Cardiac fibroblast (primary cell): ENCODE data around the gene MARCHF10.
A peak's percentile ranks its signal among the peaks of the same experiment; 100 is the strongest.

Experiments
- DNase-seq, 2 donors: peaks; one replicate each; pipeline versions ENCODE4 v3.0.0 to v3.0.0-alpha.2; 2010; ENCODE audit warnings: low read depth in 2 of 2
- H3K4me3 ChIP-seq, 2 donors: replicated peaks in 1 of 2; 1 replicate in 1 of 2; 2 replicates in 1 of 2; pipeline ENCODE4 v1.5.1; 2011; ENCODE audit warnings: low read depth in 2 of 2, low read length in 2 of 2, mild to moderate bottlenecking in 2 of 2, moderate library complexity in 1 of 2
- CTCF ChIP-seq: IDR thresholded peaks from one replicate; pipeline ENCODE4 v1.5.1; 2011; ENCODE audit warnings: low read depth, mild to moderate bottlenecking, low read length, inconsistent platforms

Gene MARCHF10

GRCh38 chr17:62735044-62735651 lies 73.0 kb downstream of the MARCHF10 start:
- no peak overlapping the region for H3K4me3 ChIP-seq
- no peak for DNase-seq
- TF ChIP-seq CTCF, result no peak

- no peak for DNase-seq
- no peak for TF ChIP-seq CTCF
Observed at GRCh38 chr17:62732125-62732524, 76.0 kb downstream of the MARCHF10 start.

GRCh38 chr17:62727916-62728672 lies 80.0 kb downstream of the MARCHF10 start:
- no peak overlapping the region for H3K4me3 ChIP-seq
- no peak for DNase-seq
- no peak for TF ChIP-seq CTCF

More at GRCh38 chr17:62732125-62732524, 76.0 kb downstream of the MARCHF10 start:
- H3K4me3 ChIP-seq, result no peak overlapping the region

GRCh38 chr17:62725791-62726249 lies 82.3 kb downstream of the MARCHF10 start:
- no peak overlapping the region for H3K4me3 ChIP-seq
- peak in 1 of 2 donors; percentile 42 for DNase-seq
- no peak for TF ChIP-seq CTCF

- DNase-seq, result no peak
- no peak for TF ChIP-seq CTCF
- H3K4me3 ChIP-seq, result no peak overlapping the region
Observed at GRCh38 chr17:62724398-62725146, 83.5 kb downstream of the MARCHF10 start.

GRCh38 chr17:62723842-62724241 lies 84.3 kb downstream of the MARCHF10 start:
- no peak overlapping the region for H3K4me3 ChIP-seq
- peak in 1 of 2 donors; percentile 47 for DNase-seq
- TF ChIP-seq CTCF, result no peak
